Activated CD4-positive, alpha-beta memory T cell treated with anti-CD3 and anti-CD28 coated beads for 36 hours (primary cell): ENCODE results near the gene FAM107B. TPM values are rescaled to one million over a fixed set of nuclear protein-coding genes. Genes with fewer than 3 reads are reported as not detected.

Experiments used
- CTCF ChIA-PET: fragments of 350-600 bp; sonication (Branson Sonifier 250); formaldehyde crosslinking; loops from one replicate; lab custom pipeline; 2021; ENCODE audit warnings: antibody characterized with exemption, inconsistent platforms; lab: Charles Lee
- POLR2A ChIA-PET: fragments of 350-600 bp; sonication (Branson Sonifier 250); formaldehyde crosslinking; loops from one replicate; lab custom pipeline; 2021; ENCODE audit warnings: antibody characterized with exemption; lab: Charles Lee
- DNase-seq: peaks from one replicate; pipeline ENCODE4 v3.0.0-alpha.2; 2020
- H3K27ac Mint-ChIP-seq: one replicate; pipeline ENCODE4 v1.8.0; 2021; ENCODE audit warnings: mixed read lengths
- H3K27me3 Mint-ChIP-seq: one replicate; pipeline ENCODE4 v1.8.0; 2021; ENCODE audit warnings: mixed read lengths
- H3K36me3 Mint-ChIP-seq: one replicate; pipeline ENCODE4 v1.8.0; 2021; ENCODE audit warnings: mixed read lengths
- H3K4me1 Mint-ChIP-seq: one replicate; pipeline ENCODE4 v1.8.0; 2021; ENCODE audit warnings: low read depth, mixed read lengths
- H3K4me3 Mint-ChIP-seq: one replicate; pipeline ENCODE4 v1.8.0; 2021; ENCODE audit warnings: mild to moderate bottlenecking, mixed read lengths
- H3K9me3 Mint-ChIP-seq: one replicate; pipeline ENCODE4 v1.8.0; 2021; ENCODE audit warnings: mixed read lengths
- intact Hi-C: fragments of 100-400 bp; cut with micrococcal nuclease; formaldehyde crosslinking; loops from one replicate; pipeline ENCODE4 v1.15.1; 2023
- total RNA-seq, 2 experiments: library from RNA; stranded (reverse); gene quantifications; one replicate each; pipeline ENCODE4 v1.2.3, GENCODE V29; 2021

FAM107B gene
- total RNA-seq, 2 experiments from 2014 or later = 132 to 138 TPM

- Mint-ChIP-seq H3K4me1 (no peaks in the 10 kb centered on the region), H3K36me3 (no peaks in the 10 kb centered on the region), H3K9me3 (peaks cover 5% of the 10 kb centered on the region), H3K27ac (no peak overlapping the region), H3K27me3 (no peaks in the 10 kb centered on the region), H3K4me3 (no peak overlapping the region)
- CTCF ChIA-PET = interaction anchor here (0.7 kb wide), 1 partner anchor 39 kb away, joined by 3 read pairs; no protein-coding TSS in a partner anchor
- intact Hi-C loops = no loop called here
- POLR2A ChIA-PET = interaction anchor here (0.6 kb wide), 1 partner anchor 269 kb away, joined by 3 read pairs; no protein-coding TSS in a partner anchor
- DNase-seq = no peak
Observed at GRCh38 chr10:14749070-14749809, 25.5 kb downstream of the FAM107B start.

GRCh38 chr10:14748441-14748840, 26.3 kb downstream of the FAM107B start:
- DNase-seq = no peak
- Mint-ChIP-seq H3K9me3 (peaks cover 5% of the 10 kb centered on the region), H3K4me1 (peaks cover 2% of the 10 kb centered on the region), H3K27ac (no peak overlapping the region), H3K4me3 (no peak overlapping the region), H3K27me3 (no peaks in the 10 kb centered on the region), H3K36me3 (no peaks in the 10 kb centered on the region)
- POLR2A ChIA-PET = no interaction called here
- intact Hi-C loops = no loop called here
- CTCF ChIA-PET = interaction anchor here (0.7 kb wide), 1 partner anchor 39 kb away, joined by 3 read pairs; no protein-coding TSS in a partner anchor

- ChIA-PET CTCF (no interaction called here), POLR2A (interaction anchor here (1.1 kb wide), 1 partner anchor 8 kb away, joined by 3 read pairs; no protein-coding TSS in a partner anchor)
- intact Hi-C loops = no loop called here
- no peak overlapping the region for H3K27ac Mint-ChIP-seq
- H3K4me3 Mint-ChIP-seq = no peak overlapping the region
- peaks cover 5% of the 10 kb centered on the region for H3K9me3 Mint-ChIP-seq
- DNase-seq = no peak
- no peaks in the 10 kb centered on the region for H3K36me3 Mint-ChIP-seq
- H3K27me3 Mint-ChIP-seq = no peaks in the 10 kb centered on the region
- peaks cover 10% of the 10 kb centered on the region for H3K4me1 Mint-ChIP-seq
Observed at GRCh38 chr10:14742815-14743214, 31.9 kb downstream of the FAM107B start.

DNA sequence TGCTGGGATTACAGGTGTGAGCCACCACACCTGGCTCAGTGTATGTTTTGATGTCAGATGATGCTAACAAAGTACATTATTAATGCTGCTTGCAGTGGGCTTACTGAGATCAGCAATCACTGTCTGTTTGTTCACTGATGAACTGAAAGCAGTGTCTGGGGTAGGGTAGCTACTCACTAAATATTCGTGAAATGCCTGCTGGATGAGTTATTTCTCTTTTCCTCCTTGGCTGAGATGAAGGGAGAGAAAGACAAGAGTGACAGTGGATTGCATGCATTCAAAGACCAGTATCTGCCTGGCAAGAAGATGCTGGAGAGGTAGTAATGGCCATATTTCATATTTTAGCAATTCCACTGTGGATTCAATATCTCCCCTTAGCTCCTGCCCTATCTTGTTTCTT, 32.3 kb downstream of the FAM107B start:
- ChIA-PET POLR2A (interaction anchor here (1.1 kb wide), 1 partner anchor 9 kb away, joined by 3 read pairs; no protein-coding TSS in a partner anchor), CTCF (no interaction called here)
- no peaks in the 10 kb centered on the region for H3K27me3 Mint-ChIP-seq
- H3K9me3 Mint-ChIP-seq = peaks cover 5% of the 10 kb centered on the region
- intact Hi-C loops = no loop called here
- no peak overlapping the region for H3K4me3 Mint-ChIP-seq
- DNase-seq = no peak
- no peaks in the 10 kb centered on the region for H3K36me3 Mint-ChIP-seq
- peaks cover 10% of the 10 kb centered on the region for H3K4me1 Mint-ChIP-seq
- H3K27ac Mint-ChIP-seq = no peak overlapping the region

GRCh38 chr10:14740684-14741247, 33.9 kb downstream of the FAM107B start:
- H3K36me3 Mint-ChIP-seq = no peaks in the 10 kb centered on the region
- no peaks in the 10 kb centered on the region for H3K9me3 Mint-ChIP-seq
- no peak for DNase-seq
- no peak overlapping the region for H3K27ac Mint-ChIP-seq
- no peak overlapping the region for H3K4me3 Mint-ChIP-seq
- ChIA-PET CTCF (no interaction called here), POLR2A (no interaction called here)
- intact Hi-C loops = no loop called here
- peaks cover 10% of the 10 kb centered on the region for H3K4me1 Mint-ChIP-seq
- no peaks in the 10 kb centered on the region for H3K27me3 Mint-ChIP-seq

DNA sequence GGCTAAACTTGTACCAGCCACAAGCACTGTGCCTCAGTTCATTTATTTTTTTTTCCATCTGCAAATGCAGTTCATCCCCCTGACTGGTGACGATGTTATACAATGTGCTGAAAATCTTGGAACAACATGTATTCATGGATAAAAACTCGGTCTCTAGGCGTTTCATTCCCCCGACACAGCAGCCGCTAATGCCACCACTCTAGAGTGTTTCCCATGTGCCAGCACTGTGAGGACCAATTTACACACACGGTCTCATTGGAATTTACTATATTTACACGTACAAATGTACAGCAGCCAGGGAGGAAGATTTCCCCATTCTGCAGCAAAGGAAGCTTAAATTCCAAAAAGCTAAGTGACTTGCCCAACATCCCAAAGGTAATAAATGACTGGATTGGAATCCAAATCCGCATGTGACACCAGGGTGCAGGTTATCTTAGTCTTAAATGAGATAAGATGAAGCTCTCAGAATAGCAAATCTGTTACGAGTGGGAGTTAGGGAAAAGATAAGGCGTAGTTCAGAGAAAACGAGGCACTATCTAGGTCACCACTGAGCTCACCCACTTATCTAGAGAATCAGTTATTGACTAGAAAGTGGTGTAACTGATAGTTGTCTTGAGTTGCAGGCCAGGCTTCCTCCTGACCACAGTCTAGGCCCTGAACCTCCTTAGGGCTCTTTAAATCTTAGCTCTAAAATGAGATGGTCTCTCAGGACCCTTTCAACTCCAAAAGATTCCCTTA, 36.7 kb downstream of the FAM107B start:
- POLR2A ChIA-PET = no interaction called here
- intact Hi-C loops = no loop called here
- peaks cover 6% of the 10 kb centered on the region for H3K4me1 Mint-ChIP-seq
- no peaks in the 10 kb centered on the region for H3K9me3 Mint-ChIP-seq
- no peak overlapping the region for H3K27ac Mint-ChIP-seq
- DNase-seq = no peak
- no peaks in the 10 kb centered on the region for H3K27me3 Mint-ChIP-seq
- CTCF ChIA-PET = no interaction called here
- H3K36me3 Mint-ChIP-seq = no peaks in the 10 kb centered on the region
- H3K4me3 Mint-ChIP-seq = no peak overlapping the region

DNA sequence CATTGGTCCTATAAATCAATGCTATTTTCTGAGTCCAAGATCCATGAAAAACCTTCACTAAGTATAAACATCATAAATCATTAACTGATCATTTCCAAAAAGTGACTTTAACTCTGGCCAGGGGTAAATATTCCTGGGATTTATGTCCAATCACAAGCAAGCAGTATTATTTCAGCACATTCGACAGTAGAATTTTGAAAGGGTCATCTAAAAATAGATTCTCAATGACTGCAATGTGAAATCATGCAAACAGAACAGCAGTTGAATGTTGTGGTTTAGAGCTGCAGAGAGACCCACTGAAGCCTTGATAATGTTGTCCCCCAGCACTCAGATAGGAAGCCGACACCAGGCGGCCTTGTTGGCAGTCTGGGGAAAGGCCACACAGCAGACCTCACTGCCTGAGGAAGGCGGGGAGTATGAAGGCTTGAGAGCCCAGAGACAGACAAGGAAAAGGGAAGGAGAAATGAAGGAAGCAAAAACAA, 38.1 kb downstream of the FAM107B start:
- Mint-ChIP-seq H3K4me1 (no peaks in the 10 kb centered on the region), H3K9me3 (no peaks in the 10 kb centered on the region), H3K27me3 (no peaks in the 10 kb centered on the region), H3K36me3 (no peaks in the 10 kb centered on the region), H3K4me3 (no peak overlapping the region), H3K27ac (no peak overlapping the region)
- ChIA-PET CTCF (no interaction called here), POLR2A (no interaction called here)
- intact Hi-C loops = no loop called here
- no peak for DNase-seq

DNA sequence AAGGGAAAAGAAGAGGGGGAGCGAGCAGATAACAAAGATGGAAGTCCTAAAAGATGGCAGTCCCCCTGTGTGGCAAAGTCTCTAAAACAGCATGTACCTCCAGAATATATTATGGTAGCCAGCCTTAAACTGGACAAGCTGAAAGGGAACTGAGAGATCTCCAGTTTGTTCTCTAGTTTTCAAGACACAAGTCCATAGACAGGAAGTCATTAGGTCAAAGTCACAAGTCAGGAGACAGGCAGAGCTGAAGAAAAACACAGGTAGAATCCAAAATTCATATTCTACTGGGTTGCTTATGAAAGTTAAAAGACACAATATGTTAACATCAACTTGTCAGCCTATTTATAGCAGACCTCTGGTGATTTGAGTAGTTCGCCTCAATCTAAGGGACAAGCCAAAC, 38.7 kb downstream of the FAM107B start:
- intact Hi-C loops = no loop called here
- ChIA-PET CTCF (no interaction called here), POLR2A (no interaction called here)
- no peaks in the 10 kb centered on the region for H3K36me3 Mint-ChIP-seq
- no peak overlapping the region for H3K27ac Mint-ChIP-seq
- H3K27me3 Mint-ChIP-seq = no peaks in the 10 kb centered on the region
- no peak overlapping the region for H3K4me3 Mint-ChIP-seq
- no peaks in the 10 kb centered on the region for H3K4me1 Mint-ChIP-seq
- no peaks in the 10 kb centered on the region for H3K9me3 Mint-ChIP-seq
- DNase-seq = no peak

- no peak overlapping the region for H3K27ac Mint-ChIP-seq
- H3K27me3 Mint-ChIP-seq = no peaks in the 10 kb centered on the region
- DNase-seq = no peak
- POLR2A ChIA-PET = no interaction called here
- no peaks in the 10 kb centered on the region for H3K36me3 Mint-ChIP-seq
- intact Hi-C loops = no loop called here
- H3K4me3 Mint-ChIP-seq = no peak overlapping the region
- no peaks in the 10 kb centered on the region for H3K4me1 Mint-ChIP-seq
- CTCF ChIA-PET = no interaction called here
- peaks cover 3% of the 10 kb centered on the region for H3K9me3 Mint-ChIP-seq
Observed at GRCh38 chr10:14731875-14732512, 42.7 kb downstream of the FAM107B start.

DNA sequence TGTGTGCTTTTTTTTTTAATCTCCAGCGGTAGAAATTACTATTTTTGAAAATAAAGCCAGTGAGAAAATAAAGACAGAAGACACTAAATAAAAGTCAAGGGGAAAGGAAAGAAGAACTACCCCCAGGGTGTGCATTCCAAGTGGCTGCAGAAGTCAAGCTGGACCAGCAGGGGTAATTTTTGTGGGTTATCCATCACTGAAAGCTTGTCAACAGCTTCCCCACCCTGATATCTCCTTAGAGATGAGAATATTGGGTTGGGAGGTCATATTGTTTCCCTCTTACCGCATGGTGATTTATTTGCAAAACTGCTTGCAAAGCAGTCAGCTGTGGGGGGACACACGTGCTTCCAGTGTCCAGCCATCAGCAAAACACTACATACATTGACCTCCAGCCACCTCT, 46.4 kb downstream of the FAM107B start:
- POLR2A ChIA-PET = no interaction called here

DNA sequence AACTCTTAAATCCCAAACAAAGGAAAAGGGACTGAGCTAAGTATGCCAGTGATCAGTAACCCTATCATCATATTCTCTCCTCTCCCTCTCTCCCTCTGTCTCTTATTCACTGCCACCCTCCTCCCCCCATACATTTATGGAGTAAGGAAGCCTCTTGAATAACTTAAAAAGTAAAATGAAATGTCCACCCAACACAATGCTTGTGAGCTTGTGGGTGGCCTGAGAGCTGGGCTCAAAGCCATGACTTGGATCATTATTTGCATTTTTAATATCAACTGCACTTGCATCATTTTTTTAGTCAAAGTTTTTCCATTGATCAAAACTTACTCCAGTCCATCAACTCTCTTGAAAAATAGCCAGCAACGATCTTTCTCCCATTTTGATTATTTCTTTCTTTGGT, 46.8 kb downstream of the FAM107B start:
- Mint-ChIP-seq H3K4me3 (no peak overlapping the region), H3K9me3 (peaks cover 3% of the 10 kb centered on the region), H3K27ac (no peak overlapping the region), H3K27me3 (no peaks in the 10 kb centered on the region), H3K36me3 (no peaks in the 10 kb centered on the region), H3K4me1 (peaks cover 25% of the 10 kb centered on the region)
- CTCF ChIA-PET = no interaction called here
- POLR2A ChIA-PET = no interaction called here
- intact Hi-C loops = no loop called here
- no peak for DNase-seq

More for the DNA sequence above, 46.4 kb downstream of the FAM107B start:
- DNase-seq = no peak
- H3K4me1 Mint-ChIP-seq = peaks cover 21% of the 10 kb centered on the region
- peaks cover 3% of the 10 kb centered on the region for H3K9me3 Mint-ChIP-seq
- CTCF ChIA-PET = no interaction called here
- H3K36me3 Mint-ChIP-seq = no peaks in the 10 kb centered on the region
- intact Hi-C loops = no loop called here
- H3K4me3 Mint-ChIP-seq = no peak overlapping the region
- H3K27ac Mint-ChIP-seq = no peak overlapping the region
- no peaks in the 10 kb centered on the region for H3K27me3 Mint-ChIP-seq

GRCh38 chr10:14727465-14727864, 47.2 kb downstream of the FAM107B start:
- POLR2A ChIA-PET = no interaction called here
- H3K27ac Mint-ChIP-seq = no peak overlapping the region

More at GRCh38 chr10:14727465-14727864, 47.2 kb downstream of the FAM107B start:
- Mint-ChIP-seq H3K4me3 (no peak overlapping the region), H3K4me1 (peaks cover 29% of the 10 kb centered on the region), H3K27me3 (no peaks in the 10 kb centered on the region), H3K9me3 (peaks cover 3% of the 10 kb centered on the region), H3K36me3 (no peaks in the 10 kb centered on the region)
- CTCF ChIA-PET = no interaction called here
- intact Hi-C loops = no loop called here
- no peak for DNase-seq
